K562 (cell line): ENCODE measurements around the gene SCARF2. TPM values are rescaled to one million over a fixed set of nuclear protein-coding genes. Genes with fewer than 3 reads are reported as not detected.
A peak's percentile ranks its signal among the peaks of the same experiment; 100 is the strongest.

Experiments
- ATF1 ChIP-seq, 2 experiments: fragments of 450-650 bp in 1 of 2; IDR thresholded peaks; 2 replicates each; pipeline ENCODE4 v1.6.1; 2016; ENCODE audit warnings: missing compliant biosample characterization in 1 of 2, missing genetic modification characterization in 1 of 2
- ELF4 ChIP-seq: fragments of 450-650 bp; formaldehyde crosslinking; IDR thresholded peaks from 2 replicates; pipeline ENCODE4 v1.4.0; 2022; ENCODE audit warnings: missing genetic modification characterization
- EP400 ChIP-seq: fragments of 450-650 bp; IDR thresholded peaks from 2 replicates; pipeline ENCODE4 v1.6.1; 2017; ENCODE audit warnings: antibody characterized with exemption, mild to moderate bottlenecking, moderate library complexity
- FOXK2 ChIP-seq, 2 experiments: fragments of 450-650 bp; IDR thresholded peaks in 1 of 2; conservative IDR thresholded peaks in 1 of 2; 2 replicates each; pipeline ENCODE4 v1.6.1; 2016; ENCODE audit warnings: low read depth in 2 of 2, mild to moderate bottlenecking in 1 of 2
- HNRNPUL1 ChIP-seq: fragments of 200-400 bp; formaldehyde crosslinking; IDR thresholded peaks from 2 replicates; pipeline ENCODE4 v1.6.1; 2017; ENCODE audit warnings: low read length
- PATZ1 ChIP-seq: fragments of 250-450 bp; sonication (Bioruptor Pico); IDR thresholded peaks from 2 replicates; pipeline ENCODE4 v1.5.0; 2020; ENCODE audit warnings: mild to moderate bottlenecking, borderline replicate concordance
- POLR2G ChIP-seq: fragments of 200-400 bp; formaldehyde crosslinking; IDR thresholded peaks from 2 replicates; pipeline ENCODE4 v1.6.1; 2017; ENCODE audit warnings: low read depth, mild to moderate bottlenecking, antibody characterized with exemption, low read length, moderate library complexity
- PREB ChIP-seq: sonication (generic); formaldehyde crosslinking; IDR thresholded peaks from 2 replicates; pipeline ENCODE4 v1.8.1; 2023; ENCODE audit warnings: mild to moderate bottlenecking, missing genetic modification reagents
- PRPF4 ChIP-seq: fragments of 200-400 bp; formaldehyde crosslinking; IDR thresholded peaks from one replicate; pipeline ENCODE4 v1.6.1; 2017; ENCODE audit warnings: low read length, low read depth, mild to moderate bottlenecking; ENCODE audit not compliant: insufficient read depth, poor library complexity, severe bottlenecking
- RB1 ChIP-seq: fragments of 450-650 bp; IDR thresholded peaks from 2 replicates; pipeline ENCODE4 v1.6.1; 2017; ENCODE audit warnings: low read depth, mild to moderate bottlenecking
- RERE ChIP-seq: sonication (generic); formaldehyde crosslinking; IDR thresholded peaks from 2 replicates; pipeline ENCODE4 v1.8.0; 2023; ENCODE audit warnings: missing genetic modification reagents, mild to moderate bottlenecking, borderline replicate concordance
- SMAD1 ChIP-seq: fragments of 150-350 bp; IDR thresholded peaks from 2 replicates; pipeline ENCODE4 v1.6.1; 2014; ENCODE audit warnings: low read length, low read depth; ENCODE audit not compliant: partially characterized antibody
- SRSF7 ChIP-seq: fragments of 200-400 bp; formaldehyde crosslinking; optimal IDR thresholded peaks from 2 replicates; pipeline ENCODE3; 2017; ENCODE audit warnings: mild to moderate bottlenecking, low read depth, low read length
- ZBTB26 ChIP-seq: fragments of 450-650 bp; formaldehyde crosslinking; IDR thresholded peaks from 2 replicates; pipeline ENCODE4 v1.4.0; 2022; ENCODE audit warnings: missing genetic modification characterization
- ZBTB9 ChIP-seq: fragments of 450-650 bp; formaldehyde crosslinking; IDR thresholded peaks from 2 replicates; pipeline ENCODE4 v1.4.0; 2020; ENCODE audit warnings: mild to moderate bottlenecking, moderate library complexity
- polyA plus RNA-seq, 8 experiments: library from polyadenylated mRNA; depleted of rRNA in 4 of 8; stranded (reverse) in 5 of 8; unstranded in 3 of 8; fragments of >200 nt; fragmentation: Nextera tagmentation in 2 of 8; fragmentation: Illumina TruSeq in 1 of 8; extraction: Ambion mirVana in 2 of 8; extraction: Trizol in 1 of 8; gene quantifications; 2 replicates each; pipeline versions ENCODE4 v1.2.1 to v1.2.3, GENCODE V29; 2011 to 2014; ENCODE audit warnings: inconsistent platforms in 1 of 8, missing spikeins in 1 of 8
- total RNA-seq, 7 experiments: library from RNA; depleted of rRNA in 6 of 7; stranded (reverse); fragments of >200 nt in 6 of 7; fragmentation: Illumina TruSeq in 2 of 7; extraction: Trizol in 2 of 7; gene quantifications; 2 replicates each; pipeline versions ENCODE4 v1.2.1 to v1.2.3, GENCODE V29; 2011 to 2021; ENCODE audit warnings: low replicate concordance in 1 of 7

Gene SCARF2
- total and polyA plus RNA-seq, 9 of the 15 experiments (the other 6 are each of a cell fraction or from before 2014, with no cell fraction given): 0.06 to 0.32 (median 0.21) TPM; not detected in 5

GRCh38 chr22:20469110-20469868 is 31.7 kb upstream of the SCARF2 start (continued):
- TF ChIP-seq PREB (CRISPR knock-in tag) (no peak), ZBTB26 (CRISPR knock-in tag) (peak; percentile 66; the same call in 1 of the 2 replicates), ELF4 (CRISPR knock-in tag) (peak; percentile 89), HNRNPUL1 (no peak), ZBTB9 (CRISPR knock-in tag) (no peak), SMAD1 (no peak), ATF1 (CRISPR knock-in tag; IDR thresholded peaks at IDR 0.05) (no peak), ATF1 (tag; IDR thresholded peaks at IDR 0.05) (no peak), FOXK2 (conservative IDR thresholded peaks at IDR 0.05 in 1 of 2, IDR thresholded peaks at IDR 0.05 in 1 of 2; ENCODE audit: low read depth in 2 of 2) (peak in 1 of 2 experiments; percentile 18; a peak in 1 of 4 replicates), PRPF4 (no peak), PATZ1 (CRISPR knock-in tag) (no peak), RERE (0 out of 2 replicates have a peak, but pooled peaks have one; percentile 26), SRSF7 (no peak), EP400 (no peak), POLR2G (no peak), RB1 (no peak)
